ENCODE data around the gene IFNK.

Gene IFNK

DNA sequence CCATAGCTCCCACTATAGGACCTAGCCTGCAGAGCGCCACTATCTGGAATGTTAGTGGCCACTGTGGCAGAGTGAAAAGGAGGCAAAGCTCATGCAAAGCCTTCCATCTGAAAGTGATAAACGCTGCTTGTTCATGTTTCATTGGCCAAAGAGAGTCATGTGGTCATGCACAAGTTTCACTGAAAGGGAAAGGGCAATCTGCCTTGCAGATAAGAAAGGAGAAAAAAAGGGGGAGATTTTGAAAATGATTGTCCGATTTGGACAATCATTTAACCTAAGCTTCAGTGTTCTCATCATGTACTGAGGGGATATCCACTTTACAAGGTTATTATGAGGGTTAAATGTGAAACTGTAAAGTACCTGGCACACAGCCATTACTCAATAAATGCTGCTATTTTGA is 14.6 kb downstream of the IFNK start:
- no peak for DNase-seq (ENCODE audit: low read depth in 2 of 2)

GRCh38 chr9:27539479-27540441 is 15.7 kb downstream of the IFNK start:
- no peak for DNase-seq (ENCODE audit: low read depth in 2 of 2)

DNA sequence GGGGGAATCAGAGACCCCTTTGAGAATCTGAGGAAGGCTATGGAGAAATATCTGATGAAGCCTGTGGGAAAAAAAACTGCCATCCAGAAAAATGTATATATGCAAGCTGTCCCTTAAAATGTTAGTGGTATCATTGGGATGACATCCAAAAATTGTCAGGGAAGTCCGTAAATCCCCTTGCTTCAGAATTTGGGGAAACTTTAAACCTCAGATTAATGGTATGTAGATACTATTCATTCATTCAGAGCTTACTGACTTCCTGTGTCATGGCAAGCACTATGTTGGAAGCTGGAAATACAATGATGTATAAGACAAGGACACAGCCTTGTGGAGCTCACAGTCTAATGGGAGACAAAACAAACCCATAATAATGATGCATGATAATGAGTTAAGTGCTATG is 16.4 kb downstream of the IFNK start:
- DNase-seq (ENCODE audit: low read depth in 2 of 2), result no peak

- no peak for DNase-seq (ENCODE audit: low read depth in 2 of 2)
These were observed 17.6 kb downstream of the IFNK start for GRCh38 chr9:27541740-27542139.

DNA sequence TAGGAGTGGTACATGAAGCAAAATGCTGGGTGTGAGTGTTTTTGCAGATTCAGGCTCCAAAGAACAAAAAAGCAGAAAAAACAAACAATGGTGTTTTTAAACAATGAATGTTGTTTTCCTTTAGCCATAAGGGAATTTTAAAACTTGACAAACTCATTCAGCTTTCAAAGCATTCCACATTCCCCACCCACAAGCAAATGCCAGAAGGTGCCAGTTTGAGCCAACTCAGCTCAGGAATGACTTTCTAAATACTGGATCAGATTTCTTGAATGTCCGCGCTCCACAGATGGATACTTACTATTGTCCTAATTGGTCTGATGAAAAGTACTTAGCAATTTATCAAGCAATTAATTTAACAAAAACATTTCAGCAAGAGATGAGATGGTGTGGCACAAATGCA is 18.4 kb downstream of the IFNK start:
- DNase-seq (ENCODE audit: low read depth in 2 of 2), result no peak

GRCh38 chr9:27545471-27545870 is 21.4 kb downstream of the IFNK start:
- DNase-seq (ENCODE audit: low read depth in 2 of 2), result no peak

DNA sequence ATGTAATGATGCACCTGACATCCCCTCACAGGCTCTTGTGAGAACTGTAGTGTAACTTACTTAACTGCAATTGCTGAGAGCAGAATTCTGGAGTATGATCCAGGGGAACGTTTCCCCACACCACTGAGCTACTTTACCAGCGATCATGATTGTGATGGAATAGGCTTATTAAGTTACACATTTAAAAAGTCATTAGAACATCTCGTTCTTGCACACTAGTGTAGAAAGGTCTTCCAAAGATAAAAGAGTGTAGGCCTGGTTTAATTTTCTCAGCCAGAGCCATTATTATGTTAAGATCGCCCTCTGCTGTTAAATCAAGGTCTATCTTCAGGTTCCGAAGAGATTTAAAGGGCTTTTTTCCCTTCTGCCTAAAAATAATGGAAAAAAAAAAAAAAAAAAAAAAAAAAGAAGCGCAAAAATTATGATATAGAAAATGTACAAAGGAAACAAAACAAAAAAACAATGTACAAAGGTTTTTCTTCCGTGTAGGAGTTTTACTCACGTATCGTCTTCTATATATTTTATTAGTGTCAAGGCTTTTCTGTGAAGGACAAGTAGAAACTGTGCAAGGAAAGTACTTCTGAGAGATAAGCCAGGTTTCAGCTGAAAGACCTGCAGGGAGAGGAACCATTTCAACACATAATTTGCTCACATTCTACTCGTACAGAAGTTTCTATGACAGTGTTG is 24.1 kb downstream of the IFNK start:
- no peak for DNase-seq (ENCODE audit: low read depth in 2 of 2)

GRCh38 chr9:27549196-27549755 is 25.2 kb downstream of the IFNK start:
- no peak for DNase-seq (ENCODE audit: low read depth in 2 of 2)

- no peak for DNase-seq (ENCODE audit: low read depth in 2 of 2)
These were observed 30.6 kb downstream of the IFNK start for GRCh38 chr9:27554712-27555111.

- DNase-seq (ENCODE audit: low read depth in 2 of 2), result no peak
These were observed 32.4 kb downstream of the IFNK start for GRCh38 chr9:27556470-27556869.

DNA sequence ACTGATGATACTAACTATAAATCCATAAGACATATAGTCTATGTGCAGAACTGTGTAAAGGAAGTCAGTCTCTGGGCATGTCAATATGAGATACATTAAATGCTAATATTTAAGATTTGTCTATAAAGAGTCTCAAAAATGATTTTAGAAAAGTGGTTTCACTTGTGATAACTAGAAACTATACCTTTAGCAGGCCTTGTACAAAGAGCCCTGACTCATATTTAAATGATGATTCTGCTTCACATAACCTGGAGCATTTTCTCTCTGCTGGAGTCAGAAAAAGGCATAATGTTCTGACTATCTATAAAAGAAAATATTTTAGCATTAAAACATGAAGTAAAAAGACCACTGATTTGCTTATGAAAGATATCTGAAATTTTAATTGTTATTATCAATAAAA is 34.2 kb downstream of the IFNK start:
- DNase-seq (ENCODE audit: low read depth in 2 of 2), result no peak

DNA sequence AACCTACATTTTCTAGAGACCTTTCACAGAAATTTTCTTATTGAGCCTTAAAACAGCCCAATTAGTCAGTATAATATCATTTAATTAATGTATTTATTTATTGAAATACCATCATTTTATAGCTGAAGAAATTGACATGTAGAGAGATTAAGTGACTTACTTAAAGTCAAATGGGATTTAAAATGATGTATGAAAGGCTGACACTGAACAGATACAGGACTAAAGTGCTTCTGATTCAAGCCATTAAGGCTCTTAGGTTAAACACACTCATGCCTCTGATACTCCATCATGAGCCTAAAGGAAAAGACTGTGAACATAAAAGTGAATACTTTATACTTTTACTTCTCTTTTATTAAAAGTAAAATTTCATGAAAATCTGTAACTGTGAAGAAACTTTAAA is 36.4 kb downstream of the IFNK start:
- DNase-seq (ENCODE audit: low read depth in 2 of 2), result no peak

DNA sequence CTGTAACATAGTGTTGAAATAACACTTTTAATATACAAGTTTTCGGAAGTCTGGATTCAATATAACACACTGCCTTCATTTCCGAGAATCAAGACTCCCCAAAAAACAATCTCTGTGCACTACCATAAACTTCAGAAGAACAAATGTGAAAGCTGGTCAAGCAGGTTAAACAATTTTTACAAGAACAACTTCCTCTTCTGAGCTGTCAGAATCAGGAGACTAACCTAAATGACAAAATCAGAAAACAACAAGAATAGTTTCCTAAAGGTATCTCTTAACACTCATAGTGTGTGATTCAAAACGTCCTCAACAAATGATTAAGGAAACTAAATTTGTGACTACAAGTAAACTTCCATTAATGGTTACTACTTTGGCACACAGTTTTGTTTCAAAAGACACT is 37.6 kb downstream of the IFNK start:
- DNase-seq (ENCODE audit: low read depth in 2 of 2), result no peak

DNA sequence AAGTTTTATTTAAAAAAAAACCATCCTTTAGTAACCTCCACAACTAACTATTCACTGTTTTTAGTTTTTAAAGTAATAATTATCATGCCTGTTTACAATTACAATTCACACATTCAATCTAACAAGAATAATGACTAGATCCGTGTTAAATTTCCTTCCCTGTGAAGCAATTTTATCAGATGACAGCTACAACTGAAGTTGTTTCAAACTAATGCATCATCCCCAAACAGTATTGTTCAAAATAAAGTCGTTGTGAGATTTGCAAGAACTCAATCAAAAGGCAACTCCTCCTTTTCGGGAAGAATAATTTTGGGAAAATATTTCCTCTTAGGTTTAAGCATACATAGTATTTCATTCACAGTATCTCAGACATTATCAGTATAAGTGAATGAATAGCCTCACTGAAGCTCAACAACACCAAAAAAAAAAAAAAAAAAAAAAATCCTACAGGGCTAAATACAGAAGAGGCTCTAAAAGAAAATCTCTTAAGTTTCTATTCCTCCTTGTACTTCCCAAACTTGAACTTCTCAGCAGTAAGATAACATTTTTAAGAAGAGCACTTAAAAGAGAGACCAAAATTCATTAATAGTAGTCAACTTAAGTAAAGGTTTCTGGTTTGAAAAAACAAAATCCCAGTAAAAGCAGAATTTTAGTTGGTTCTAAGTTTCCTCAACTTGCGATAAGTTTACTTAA is 39.8 kb downstream of the IFNK start:
- DNase-seq (ENCODE audit: low read depth in 2 of 2), result no peak

GRCh38 chr9:27564670-27565069 is 40.6 kb downstream of the IFNK start:
- DNase-seq (ENCODE audit: low read depth in 2 of 2), result no peak

DNA sequence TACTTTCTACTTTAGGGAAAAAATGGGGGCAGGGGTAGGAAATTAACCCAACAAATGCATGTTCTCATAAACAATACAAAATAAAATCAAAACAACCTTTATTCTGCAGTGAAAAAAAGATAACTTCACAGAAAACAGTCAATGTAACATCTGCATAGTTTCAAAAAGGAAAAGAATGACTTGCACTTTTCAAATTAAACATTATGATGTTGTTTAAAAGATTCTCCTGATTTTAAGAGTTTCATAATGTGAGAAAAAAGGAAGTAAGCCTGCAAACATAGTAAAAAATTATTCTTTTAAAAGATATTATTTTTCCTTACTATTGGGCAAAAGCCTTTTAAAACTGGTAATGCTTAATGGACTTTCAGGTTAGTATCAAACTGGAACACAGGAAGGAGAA is 41.6 kb downstream of the IFNK start:
- no peak for DNase-seq (ENCODE audit: low read depth in 2 of 2)

DNA sequence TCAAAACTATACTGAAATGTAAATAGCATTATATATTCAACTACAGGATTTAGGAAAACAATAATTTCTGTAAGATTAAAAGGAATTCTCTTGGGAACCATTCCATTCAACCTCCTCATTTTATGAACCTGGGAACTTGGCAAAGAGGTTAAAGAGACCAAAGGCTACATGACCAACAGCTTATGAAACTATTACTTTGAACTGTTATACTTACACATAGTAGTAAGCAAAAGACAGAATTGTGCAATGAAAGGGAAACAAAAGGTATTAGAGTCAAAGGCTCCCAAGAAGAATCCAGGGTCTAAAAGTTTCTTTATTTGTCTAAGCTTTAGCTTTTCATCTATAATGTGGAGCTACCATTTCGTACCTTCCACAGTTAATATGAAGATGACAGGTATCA is 42.0 kb downstream of the IFNK start:
- DNase-seq (ENCODE audit: low read depth in 2 of 2), result no peak

GRCh38 chr9:27569406-27569805 is 45.3 kb downstream of the IFNK start:
- DNase-seq (ENCODE audit: low read depth in 2 of 2), result no peak

DNA sequence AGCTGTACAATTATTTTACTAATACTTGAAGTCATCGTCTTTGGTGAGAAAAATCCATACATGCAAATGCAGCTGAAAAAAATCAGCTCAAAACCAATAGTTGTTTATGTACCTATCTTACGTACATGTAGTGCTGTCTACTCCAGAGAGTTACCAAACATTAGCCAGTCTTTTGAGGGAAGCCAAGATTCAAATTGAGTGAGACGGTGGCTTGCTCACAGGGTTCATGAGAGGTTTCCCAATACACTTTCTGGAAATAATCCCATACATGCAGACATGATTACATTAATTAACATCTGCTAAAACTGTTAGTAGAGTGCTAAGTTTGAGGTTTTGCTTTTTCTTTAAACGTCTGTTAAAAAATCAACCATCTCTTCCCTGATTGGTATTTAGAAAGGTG is 46.9 kb downstream of the IFNK start:
- no peak for DNase-seq (ENCODE audit: low read depth in 2 of 2)

GRCh38 chr9:27572061-27572460 is 48.0 kb downstream of the IFNK start:
- no peak for DNase-seq (ENCODE audit: low read depth in 2 of 2)

GRCh38 chr9:27572566-27572917 is 48.5 kb downstream of the IFNK start:
- peak in 1 of 2 donors; percentile 55 for DNase-seq (ENCODE audit: low read depth in 2 of 2)

- DNase-seq (ENCODE audit: low read depth in 2 of 2), result peak; percentile 81 to 90
These were observed 49.0 kb downstream of the IFNK start, which contains the start of gene C9orf72 for GRCh38 chr9:27572918-27573633. TSS of gene C9orf72 (minus strand) at chr9:27573481. CDS start at chr9:27567120, 6,361 bp downstream.
